T-helper 1 cell treated with Interleukin-12 subunit alpha and Interleukin-12 subunit beta and Interleukin-4 antibody, amounts not matched to agents 30 μg/mL and 1 μg/mL, for 36 hours (primary cell): ENCODE measurements around the gene PRUNE1.

Experiments used
- H3K27ac Mint-ChIP-seq: one replicate; pipeline ENCODE4 v1.8.0; 2021; ENCODE audit warnings: mild to moderate bottlenecking, mixed read lengths
- H3K27me3 Mint-ChIP-seq: one replicate; pipeline ENCODE4 v1.8.0; 2021; ENCODE audit warnings: low read depth, mixed read lengths
- H3K36me3 Mint-ChIP-seq: one replicate; pipeline ENCODE4 v1.8.0; 2021; ENCODE audit warnings: low read depth, mixed read lengths
- H3K4me1 Mint-ChIP-seq: one replicate; pipeline ENCODE4 v1.8.0; 2021; ENCODE audit warnings: low read depth, mixed read lengths
- H3K4me3 Mint-ChIP-seq: one replicate; pipeline ENCODE4 v1.8.0; 2021; ENCODE audit warnings: mild to moderate bottlenecking, moderate library complexity, mixed read lengths
- H3K9me3 Mint-ChIP-seq: one replicate; pipeline ENCODE4 v1.8.0; 2021; ENCODE audit warnings: mixed read lengths

The PRUNE1 gene

GRCh38 chr1:150994248-150994647 lies 14.0 kb upstream of the PRUNE1 start:
- H3K4me1 Mint-ChIP-seq = peaks cover 6% of the 10 kb centered on the region
- H3K4me3 Mint-ChIP-seq = no peak overlapping the region
- no peaks in the 10 kb centered on the region for H3K9me3 Mint-ChIP-seq
- no peaks in the 10 kb centered on the region for H3K27me3 Mint-ChIP-seq
- no peak overlapping the region for H3K27ac Mint-ChIP-seq
- H3K36me3 Mint-ChIP-seq = peaks cover 8% of the 10 kb centered on the region

- H3K27me3 Mint-ChIP-seq = no peaks in the 10 kb centered on the region
- peaks cover 6% of the 10 kb centered on the region for H3K4me1 Mint-ChIP-seq
- H3K4me3 Mint-ChIP-seq = no peak overlapping the region
- no peak overlapping the region for H3K27ac Mint-ChIP-seq
- H3K36me3 Mint-ChIP-seq = peaks cover 12% of the 10 kb centered on the region
- H3K9me3 Mint-ChIP-seq = no peaks in the 10 kb centered on the region
Measured at GRCh38 chr1:150995460-150995859, 12.8 kb upstream of the PRUNE1 start.

GRCh38 chr1:150995896-150996295 lies 12.4 kb upstream of the PRUNE1 start:
- Mint-ChIP-seq H3K9me3 (no peaks in the 10 kb centered on the region), H3K27me3 (no peaks in the 10 kb centered on the region), H3K27ac (peak overlapping the region; percentile 31), H3K4me3 (no peak overlapping the region), H3K4me1 (peaks cover 10% of the 10 kb centered on the region), H3K36me3 (peaks cover 16% of the 10 kb centered on the region)

GRCh38 chr1:150997126-150997872 lies 10.9 kb upstream of the PRUNE1 start:
- Mint-ChIP-seq H3K4me3 (no peak overlapping the region), H3K4me1 (peaks cover 22% of the 10 kb centered on the region), H3K9me3 (no peaks in the 10 kb centered on the region), H3K36me3 (peaks cover 29% of the 10 kb centered on the region), H3K27me3 (no peaks in the 10 kb centered on the region), H3K27ac (peak overlapping the region; percentile 36)

- peaks cover 29% of the 10 kb centered on the region for H3K36me3 Mint-ChIP-seq
- H3K27me3 Mint-ChIP-seq = no peaks in the 10 kb centered on the region
- H3K27ac Mint-ChIP-seq = no peak overlapping the region
- no peaks in the 10 kb centered on the region for H3K9me3 Mint-ChIP-seq
- peaks cover 28% of the 10 kb centered on the region for H3K4me1 Mint-ChIP-seq
- no peak overlapping the region for H3K4me3 Mint-ChIP-seq
Measured at GRCh38 chr1:150997949-150998348, 10.3 kb upstream of the PRUNE1 start.

GRCh38 chr1:150999051-150999674 lies 9.1 kb upstream of the PRUNE1 start:
- Mint-ChIP-seq H3K4me3 (no peak overlapping the region), H3K27me3 (no peaks in the 10 kb centered on the region), H3K9me3 (no peaks in the 10 kb centered on the region), H3K4me1 (peaks cover 34% of the 10 kb centered on the region), H3K27ac (no peak overlapping the region), H3K36me3 (peaks cover 29% of the 10 kb centered on the region)

- no peaks in the 10 kb centered on the region for H3K27me3 Mint-ChIP-seq
- peaks cover 29% of the 10 kb centered on the region for H3K36me3 Mint-ChIP-seq
- H3K4me1 Mint-ChIP-seq = peaks cover 38% of the 10 kb centered on the region
- no peak overlapping the region for H3K27ac Mint-ChIP-seq
- H3K4me3 Mint-ChIP-seq = no peak overlapping the region
- no peaks in the 10 kb centered on the region for H3K9me3 Mint-ChIP-seq
Measured at GRCh38 chr1:150999926-151000325, 8.3 kb upstream of the PRUNE1 start.

GRCh38 chr1:151000408-151000807 lies 7.8 kb upstream of the PRUNE1 start:
- Mint-ChIP-seq H3K36me3 (peaks cover 29% of the 10 kb centered on the region), H3K4me1 (peaks cover 41% of the 10 kb centered on the region), H3K27ac (peak overlapping the region; percentile 45), H3K27me3 (no peaks in the 10 kb centered on the region), H3K4me3 (no peak overlapping the region), H3K9me3 (no peaks in the 10 kb centered on the region)

GRCh38 chr1:151001602-151002001 lies 6.6 kb upstream of the PRUNE1 start:
- H3K9me3 Mint-ChIP-seq = no peaks in the 10 kb centered on the region
- H3K27ac Mint-ChIP-seq = no peak overlapping the region
- H3K4me1 Mint-ChIP-seq = peaks cover 44% of the 10 kb centered on the region
- H3K27me3 Mint-ChIP-seq = no peaks in the 10 kb centered on the region
- peaks cover 29% of the 10 kb centered on the region for H3K36me3 Mint-ChIP-seq
- H3K4me3 Mint-ChIP-seq = peak overlapping the region; percentile 41

- H3K27ac Mint-ChIP-seq = no peak overlapping the region
- peak overlapping the region; percentile 41 for H3K4me3 Mint-ChIP-seq
- no peaks in the 10 kb centered on the region for H3K27me3 Mint-ChIP-seq
- H3K36me3 Mint-ChIP-seq = peaks cover 24% of the 10 kb centered on the region
- H3K9me3 Mint-ChIP-seq = no peaks in the 10 kb centered on the region
- H3K4me1 Mint-ChIP-seq = peaks cover 48% of the 10 kb centered on the region
Measured at GRCh38 chr1:151002051-151002450, 6.2 kb upstream of the PRUNE1 start.

- Mint-ChIP-seq H3K4me3 (peak overlapping the region; percentile 57), H3K27ac (peak overlapping the region; percentile 66), H3K4me1 (peaks cover 53% of the 10 kb centered on the region)
Measured at GRCh38 chr1:151002611-151003010, 5.6 kb upstream of the PRUNE1 start.

GRCh38 chr1:151003180-151003579 lies 5.1 kb upstream of the PRUNE1 start:
- Mint-ChIP-seq H3K9me3 (no peaks in the 10 kb centered on the region), H3K4me3 (peak overlapping the region; percentile 57), H3K27ac (peak overlapping the region; percentile 66), H3K4me1 (peaks cover 59% of the 10 kb centered on the region), H3K27me3 (no peaks in the 10 kb centered on the region), H3K36me3 (peaks cover 21% of the 10 kb centered on the region)

More at GRCh38 chr1:151002611-151003010, 5.6 kb upstream of the PRUNE1 start:
- Mint-ChIP-seq H3K36me3 (peaks cover 21% of the 10 kb centered on the region), H3K27me3 (no peaks in the 10 kb centered on the region), H3K9me3 (no peaks in the 10 kb centered on the region)

- Mint-ChIP-seq H3K9me3 (no peaks in the 10 kb centered on the region), H3K4me3 (peak overlapping the region; percentile 98), H3K36me3 (peaks cover 17% of the 10 kb centered on the region), H3K4me1 (peaks cover 69% of the 10 kb centered on the region), H3K27me3 (no peaks in the 10 kb centered on the region), H3K27ac (peak overlapping the region; percentile 93)
Measured at GRCh38 chr1:151005729-151006319, 2.4 kb upstream of the PRUNE1 start.

- peak within 1 kb of the TSS; percentile 93 for H3K27ac Mint-ChIP-seq
- peaks cover 15% of the 10 kb centered on the region for H3K36me3 Mint-ChIP-seq
- peak within 1 kb of the TSS; percentile 98 for H3K4me3 Mint-ChIP-seq
- no peaks in the 10 kb centered on the region for H3K27me3 Mint-ChIP-seq
- no peaks in the 10 kb centered on the region for H3K9me3 Mint-ChIP-seq
- H3K4me1 Mint-ChIP-seq = peaks cover 70% of the 10 kb centered on the region
Measured at GRCh38 chr1:151006327-151007052, 1.8 kb upstream of the PRUNE1 start, which contains the start of gene MINDY1. Gene MINDY1, minus strand, starts transcription at chr1:151006902. Its CDS starts 4,285 bp downstream, at chr1:151002617.
